ENCODE data around the gene TRPV4.

TRPV4 gene

DNA sequence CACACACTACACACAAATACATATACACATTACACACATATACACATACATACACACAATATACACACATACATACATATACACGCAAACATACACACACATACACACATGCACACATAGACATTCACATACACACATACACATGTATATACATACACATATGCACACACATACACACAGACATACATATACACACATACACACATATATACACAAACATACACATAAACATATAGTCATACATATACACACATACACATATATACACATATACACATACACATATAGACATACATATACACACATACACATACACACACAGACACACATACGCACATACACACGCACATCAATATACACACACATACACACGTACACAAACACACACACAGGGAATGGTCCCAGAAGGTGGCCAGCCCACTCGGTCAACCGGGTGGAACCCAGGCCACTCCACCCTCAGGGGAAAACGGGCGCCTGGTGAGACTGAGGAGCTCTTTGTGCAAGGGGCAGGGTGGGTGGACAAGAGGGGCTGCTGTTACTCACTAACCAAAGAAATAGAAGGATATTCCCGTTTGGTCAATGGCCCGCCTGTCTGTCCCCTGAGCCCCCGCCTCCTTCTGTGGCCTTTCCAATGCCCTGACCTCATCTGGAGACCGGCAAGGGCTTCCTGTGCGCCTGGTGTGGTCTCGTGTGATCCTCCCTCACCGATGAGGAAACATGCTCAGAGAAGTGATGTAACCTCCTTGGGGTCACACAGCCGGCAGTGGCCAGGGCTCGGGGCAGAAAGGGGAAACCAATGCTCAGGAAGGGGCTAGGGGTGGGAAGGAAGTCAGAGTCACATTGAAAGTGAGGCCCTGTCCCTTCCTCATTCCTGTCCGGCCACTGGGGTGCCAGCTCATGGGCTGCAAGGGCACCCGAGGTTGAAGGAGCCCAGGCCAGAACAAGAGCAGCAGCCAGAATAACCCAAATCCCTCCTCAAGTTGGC, 5.3 kb downstream of the TRPV4 start:
- no peak for DNase-seq

GRCh38 chr12:109827080-109827479, 6.1 kb downstream of the TRPV4 start:
- DNase-seq: no peak

DNA sequence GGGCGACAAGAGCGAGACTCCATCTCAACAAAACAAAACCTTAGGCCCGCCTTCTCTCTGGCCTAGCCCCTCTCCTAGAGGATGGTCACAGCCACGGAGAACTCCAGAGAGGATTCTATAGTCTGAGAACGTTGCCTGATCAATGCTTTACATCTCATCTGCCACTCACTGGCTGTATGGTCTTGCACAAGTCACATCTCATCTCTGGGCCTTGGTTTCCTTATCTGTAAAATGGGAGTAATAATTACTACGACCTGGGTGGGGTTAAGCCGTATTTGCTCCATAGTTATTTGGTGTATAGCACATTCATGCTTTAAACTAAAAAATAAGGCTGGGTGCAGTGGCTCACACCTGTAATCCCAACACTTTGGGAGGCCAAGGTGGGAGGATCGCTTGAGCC, 8.5 kb downstream of the TRPV4 start:
- DNase-seq: no peak

GRCh38 chr12:109822951-109823411, 10.2 kb downstream of the TRPV4 start:
- no peak for DNase-seq

GRCh38 chr12:109822416-109822815, 10.8 kb downstream of the TRPV4 start:
- no peak for DNase-seq

GRCh38 chr12:109821968-109822367, 11.2 kb downstream of the TRPV4 start:
- no peak for DNase-seq

DNA sequence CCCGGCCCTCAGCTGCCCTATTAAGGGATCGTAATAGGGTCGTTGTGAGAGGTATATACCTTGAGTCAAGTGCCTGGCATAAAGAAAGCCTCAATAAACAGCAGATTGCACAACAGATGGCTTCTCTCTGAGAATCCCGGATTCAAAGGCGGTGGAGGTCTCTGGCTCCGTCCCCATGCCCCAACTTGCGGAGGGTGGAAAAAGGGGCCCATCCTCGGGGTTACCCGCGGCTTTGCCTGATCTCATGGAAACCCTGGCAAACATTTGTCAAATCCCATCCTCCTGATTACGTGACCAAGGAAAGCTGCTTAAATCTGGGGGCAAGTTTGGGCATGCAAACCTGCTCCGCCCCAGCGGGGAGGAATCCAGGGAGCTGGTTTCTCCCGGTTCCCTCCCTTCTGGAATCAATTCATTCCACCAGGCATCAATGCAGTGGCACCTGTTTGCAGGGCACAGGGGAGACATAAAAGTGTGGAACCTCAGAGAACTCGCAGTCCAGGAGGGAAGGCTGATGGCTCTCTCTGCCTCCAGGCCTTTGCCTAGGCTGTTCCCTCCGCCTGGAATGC, 12.3 kb downstream of the TRPV4 start:
- DNase-seq: no peak

DNA sequence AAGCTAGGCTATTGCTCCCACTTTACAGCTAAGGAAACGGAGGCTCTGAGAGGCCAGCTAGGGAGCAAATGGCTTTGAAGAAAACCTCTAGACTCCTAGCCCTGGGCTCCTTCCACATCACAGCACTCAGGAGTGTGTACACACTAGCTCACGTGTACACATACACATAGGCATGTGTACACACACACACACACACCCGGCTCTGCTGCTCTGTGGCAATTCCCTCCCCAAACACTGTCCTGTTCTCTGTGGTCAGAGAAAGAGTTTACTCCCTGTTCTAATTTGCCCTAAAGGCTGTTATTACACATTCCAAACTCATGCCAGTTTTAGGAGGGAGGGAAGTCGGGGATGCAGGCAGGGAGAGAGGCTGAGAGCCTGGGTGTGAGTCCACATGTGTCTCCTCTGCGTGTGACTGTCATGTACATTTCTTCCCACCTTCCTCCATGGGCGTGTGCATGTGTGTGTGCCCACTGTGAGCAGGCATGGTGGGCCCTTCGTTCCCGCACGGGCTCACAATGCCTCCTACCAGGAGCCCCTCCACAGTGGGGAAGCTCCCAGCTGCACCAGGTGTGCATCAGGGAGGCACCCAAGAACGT, 14.2 kb downstream of the TRPV4 start:
- DNase-seq: no peak

DNA sequence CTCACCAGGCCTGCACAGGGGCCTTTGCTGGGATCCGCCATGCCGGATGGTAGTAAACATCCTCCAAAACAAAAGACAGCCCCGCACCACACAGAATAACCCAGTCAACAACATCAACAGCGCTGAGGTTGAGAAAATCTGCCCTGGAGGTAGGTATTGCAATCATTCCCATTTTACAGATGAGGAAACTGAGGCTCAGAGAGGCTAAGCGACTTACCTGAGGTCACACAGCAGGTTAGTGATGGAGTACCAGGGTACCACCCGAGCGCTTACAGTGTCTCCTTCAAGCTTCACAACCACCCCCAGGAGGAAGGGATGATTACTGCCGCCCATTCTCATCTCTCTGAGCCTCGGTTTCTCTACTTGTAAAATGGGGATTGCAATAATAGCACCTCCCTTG, 14.9 kb downstream of the TRPV4 start:
- no peak for DNase-seq

GRCh38 chr12:109817627-109818231, 15.5 kb downstream of the TRPV4 start:
- no peak for DNase-seq

DNA sequence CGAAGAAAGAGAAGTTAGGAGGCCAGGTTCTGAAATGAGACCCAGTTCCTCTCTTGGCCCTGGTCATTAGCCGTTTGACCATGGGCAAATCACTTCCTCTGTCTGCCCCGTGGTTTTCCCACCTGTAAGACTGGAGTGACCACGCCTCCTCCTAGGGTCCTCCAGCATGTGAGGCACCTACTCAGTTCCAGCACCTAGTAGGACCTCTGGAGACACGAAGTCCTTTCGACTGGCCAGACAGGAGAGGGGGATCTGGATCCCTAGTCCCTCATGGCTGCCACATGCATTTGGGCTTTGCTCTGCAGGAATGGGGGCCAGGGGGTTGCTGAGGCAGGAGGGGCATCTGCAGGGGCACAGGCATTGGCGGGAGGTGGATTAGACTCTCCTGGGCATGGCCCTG, 16.3 kb downstream of the TRPV4 start:
- DNase-seq: no peak

GRCh38 chr12:109815757-109816617, 17.2 kb downstream of the TRPV4 start:
- no peak for DNase-seq

DNA sequence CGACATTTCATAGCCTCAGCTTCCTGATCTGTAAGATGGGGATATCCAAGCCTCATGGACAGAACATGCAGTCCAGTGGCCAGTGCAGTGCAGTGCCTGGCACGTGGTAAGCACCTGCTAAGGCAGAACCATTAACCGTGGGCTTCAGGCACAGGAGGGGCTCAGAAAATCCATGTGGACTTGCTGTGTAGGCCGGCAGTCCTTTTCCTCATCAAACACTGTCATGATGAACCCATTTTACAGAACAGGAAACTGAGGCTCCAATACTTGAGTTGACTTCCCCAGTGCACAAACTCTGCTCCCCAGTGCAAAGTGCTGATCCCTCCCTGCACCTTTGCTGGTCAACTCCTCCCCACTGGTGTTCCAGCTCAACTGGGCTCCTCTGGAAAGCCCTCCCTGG, 18.0 kb downstream of the TRPV4 start:
- no peak for DNase-seq

DNA sequence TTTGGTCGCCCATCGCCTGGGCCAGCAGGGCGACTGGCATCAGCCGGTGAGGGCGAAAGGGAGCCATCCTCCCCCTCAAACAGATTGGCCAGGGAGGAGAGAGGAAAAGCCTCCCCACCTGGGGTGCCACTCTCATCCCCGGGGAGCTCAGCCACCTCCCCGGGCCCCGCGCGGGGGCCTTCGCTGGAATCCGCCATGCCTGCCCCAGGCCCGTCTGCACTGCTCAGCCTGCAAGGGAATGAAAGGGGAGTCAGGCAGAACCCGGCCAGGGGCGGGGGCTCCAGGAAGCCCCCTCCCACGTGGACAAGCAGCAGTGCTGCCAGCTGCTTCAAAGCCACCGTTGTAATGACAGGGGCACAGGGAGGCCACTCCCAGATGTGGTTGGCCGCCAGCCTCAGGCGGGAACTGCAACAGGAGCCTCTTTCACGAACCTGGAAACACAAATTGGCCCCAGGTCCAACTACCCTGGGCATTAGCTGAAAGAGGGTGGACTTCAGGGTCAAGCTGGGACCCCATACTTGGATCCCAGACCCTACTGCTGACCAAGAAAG, 18.5 kb downstream of the TRPV4 start:
- DNase-seq: no peak

DNA sequence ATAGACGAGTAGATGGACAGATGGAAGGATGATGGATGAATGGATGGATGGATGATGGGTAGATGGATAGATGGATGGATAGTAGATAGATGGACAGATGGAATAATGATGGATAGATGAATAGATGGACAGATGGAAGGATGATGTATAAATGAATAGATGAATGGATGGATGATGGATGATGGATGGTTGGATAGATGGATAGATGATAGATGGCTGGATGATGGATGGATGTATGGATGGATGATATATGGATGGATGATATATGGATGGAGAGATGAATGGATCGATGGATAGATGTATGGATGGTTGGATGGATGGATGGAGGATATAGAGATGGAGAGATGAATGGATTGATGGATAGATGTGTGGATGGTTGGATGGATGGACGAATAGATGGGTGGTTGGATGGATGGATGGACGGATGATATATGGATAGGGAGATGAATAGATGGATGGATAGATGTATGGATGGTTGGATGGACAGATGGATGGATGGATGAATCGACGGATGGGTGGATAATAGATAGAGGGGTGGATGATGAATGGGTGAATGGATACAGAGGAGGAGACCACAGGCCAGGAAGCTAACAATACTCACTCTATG, 19.3 kb downstream of the TRPV4 start:
- DNase-seq: no peak

GRCh38 chr12:109811624-109811995, 21.6 kb downstream of the TRPV4 start:
- no peak for DNase-seq

GRCh38 chr12:109810954-109811623, 22.1 kb downstream of the TRPV4 start:
- DNase-seq: no peak

GRCh38 chr12:109808876-109809646, 24.1 kb downstream of the TRPV4 start:
- DNase-seq: no peak

DNA sequence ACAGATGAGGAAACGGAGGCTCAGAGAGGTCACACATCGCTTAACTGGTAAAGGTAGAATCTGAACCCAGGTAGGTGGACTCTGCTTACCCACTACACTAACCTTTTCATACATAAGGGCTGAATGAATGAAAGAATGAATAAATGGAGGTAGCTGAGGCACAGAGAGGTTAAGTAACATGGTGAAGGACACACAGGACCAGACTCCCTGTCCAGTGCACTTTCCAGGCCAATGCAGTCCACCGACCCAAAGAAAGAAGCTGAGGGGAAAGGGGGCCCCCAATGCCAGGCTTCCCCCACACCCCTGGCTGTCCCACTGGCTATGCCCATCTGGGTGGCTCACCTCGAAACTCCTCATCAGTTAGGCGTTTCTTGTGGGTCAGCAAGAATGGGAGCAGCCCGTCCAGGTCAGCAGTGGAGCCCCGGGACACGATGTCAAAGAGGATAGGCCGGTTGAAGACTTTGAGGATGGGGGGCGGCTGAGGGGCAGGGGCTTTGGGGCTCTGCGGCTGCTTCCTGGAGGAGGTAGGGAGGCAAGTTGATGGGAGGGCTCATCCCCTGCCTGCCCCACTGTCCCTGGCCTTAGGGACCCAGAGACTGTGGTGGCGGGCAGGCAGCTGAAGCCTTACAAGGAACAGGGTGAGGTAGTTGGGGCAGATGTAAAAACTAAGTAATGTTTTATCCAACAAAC, 25.1 kb downstream of the TRPV4 start:
- DNase-seq: no peak

All from activated gamma-delta T cell treated with Interleukin-2 at 50 U/mL for 16 hours (primary cell).